GM12875 (cell line): ENCODE measurements around the gene CSF1R.

ENCODE experiments used
- H3K4me3 ChIP-seq: one replicate; pipeline ENCODE4 v1.5.1; 2011; ENCODE audit warnings: low read depth, low read length, control low read depth
- TF ChIP-seq, protein P1 (sequence below): IDR thresholded peaks from 2 replicates; pipeline ENCODE4 v1.5.1; 2011; ENCODE audit warnings: low read depth, mild to moderate bottlenecking, control low read depth, inconsistent platforms, low read length, moderate library complexity, borderline replicate concordance; ENCODE audit not compliant: insufficient read depth

Gene CSF1R

GRCh38 chr5:150131461-150131860 is 45.1 kb upstream of the CSF1R start:
- H3K4me3 ChIP-seq: no peak overlapping the region
- TF ChIP-seq, protein P1, sequence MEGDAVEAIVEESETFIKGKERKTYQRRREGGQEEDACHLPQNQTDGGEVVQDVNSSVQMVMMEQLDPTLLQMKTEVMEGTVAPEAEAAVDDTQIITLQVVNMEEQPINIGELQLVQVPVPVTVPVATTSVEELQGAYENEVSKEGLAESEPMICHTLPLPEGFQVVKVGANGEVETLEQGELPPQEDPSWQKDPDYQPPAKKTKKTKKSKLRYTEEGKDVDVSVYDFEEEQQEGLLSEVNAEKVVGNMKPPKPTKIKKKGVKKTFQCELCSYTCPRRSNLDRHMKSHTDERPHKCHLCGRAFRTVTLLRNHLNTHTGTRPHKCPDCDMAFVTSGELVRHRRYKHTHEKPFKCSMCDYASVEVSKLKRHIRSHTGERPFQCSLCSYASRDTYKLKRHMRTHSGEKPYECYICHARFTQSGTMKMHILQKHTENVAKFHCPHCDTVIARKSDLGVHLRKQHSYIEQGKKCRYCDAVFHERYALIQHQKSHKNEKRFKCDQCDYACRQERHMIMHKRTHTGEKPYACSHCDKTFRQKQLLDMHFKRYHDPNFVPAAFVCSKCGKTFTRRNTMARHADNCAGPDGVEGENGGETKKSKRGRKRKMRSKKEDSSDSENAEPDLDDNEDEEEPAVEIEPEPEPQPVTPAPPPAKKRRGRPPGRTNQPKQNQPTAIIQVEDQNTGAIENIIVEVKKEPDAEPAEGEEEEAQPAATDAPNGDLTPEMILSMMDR: no peak

- TF ChIP-seq, protein P1: no peak
Observed at GRCh38 chr5:150130493-150130922, 44.2 kb upstream of the CSF1R start.

DNA sequence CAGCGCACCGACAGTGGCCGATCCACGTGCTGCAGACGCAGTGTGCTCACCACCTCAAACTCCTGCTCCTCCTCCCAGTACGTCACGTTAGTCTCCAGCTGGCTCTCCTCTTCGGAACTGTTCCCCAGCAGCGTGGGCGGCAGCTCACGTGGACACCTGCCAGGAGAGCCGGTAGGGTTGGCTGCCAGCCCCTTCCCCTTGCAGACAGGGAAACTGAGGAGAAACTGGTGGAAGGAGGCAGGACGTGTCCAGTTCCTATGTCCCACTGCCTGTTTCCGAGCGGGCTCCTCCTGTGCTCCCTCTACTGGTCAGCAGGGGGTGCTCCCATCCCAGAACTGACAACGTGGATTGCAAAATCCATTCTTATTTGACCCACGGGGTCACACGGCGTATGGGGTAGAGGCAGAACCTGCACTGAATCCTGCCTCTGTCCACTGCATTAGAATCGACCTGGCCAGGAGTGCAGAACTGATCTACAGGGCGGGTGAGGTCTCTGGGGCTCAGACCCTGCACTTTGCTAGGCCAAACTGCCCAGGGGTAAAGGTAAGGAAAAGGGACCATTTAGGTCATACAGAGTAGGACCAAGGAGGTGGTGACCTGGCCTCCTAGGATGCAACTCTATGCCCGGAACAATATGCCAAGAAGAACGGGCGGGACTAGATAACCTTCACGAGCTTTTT is 43.6 kb upstream of the CSF1R start:
- TF ChIP-seq, protein P1: peak; percentile 92
- H3K4me3 ChIP-seq: no peak overlapping the region

More at GRCh38 chr5:150130493-150130922, 44.2 kb upstream of the CSF1R start:
- H3K4me3 ChIP-seq: no peak overlapping the region

DNA sequence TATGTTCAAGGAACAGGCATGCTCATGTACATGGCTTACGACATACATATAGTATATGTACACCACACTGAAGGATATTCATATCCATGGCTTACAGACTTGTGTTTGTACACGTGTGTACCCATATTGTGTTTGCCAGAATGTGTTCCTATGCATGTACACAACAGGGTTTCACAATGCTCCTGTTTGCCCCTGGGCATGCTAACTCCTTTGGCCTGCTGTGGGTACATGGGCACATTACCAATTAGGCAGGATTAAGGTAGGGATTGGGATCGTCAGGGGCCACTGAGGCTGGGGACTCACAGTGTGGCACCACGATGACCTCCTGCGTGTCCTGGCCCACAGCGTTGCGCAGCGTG is 43.1 kb upstream of the CSF1R start:
- no peak overlapping the region for H3K4me3 ChIP-seq

GRCh38 chr5:150126921-150127265 is 40.5 kb upstream of the CSF1R start:
- TF ChIP-seq, protein P1: no peak
- H3K4me3 ChIP-seq: no peak overlapping the region

More for the DNA sequence above, 43.1 kb upstream of the CSF1R start:
- TF ChIP-seq, protein P1: no peak

GRCh38 chr5:150126199-150126920 is 40.0 kb upstream of the CSF1R start:
- no peak overlapping the region for H3K4me3 ChIP-seq
- TF ChIP-seq, protein P1: no peak

DNA sequence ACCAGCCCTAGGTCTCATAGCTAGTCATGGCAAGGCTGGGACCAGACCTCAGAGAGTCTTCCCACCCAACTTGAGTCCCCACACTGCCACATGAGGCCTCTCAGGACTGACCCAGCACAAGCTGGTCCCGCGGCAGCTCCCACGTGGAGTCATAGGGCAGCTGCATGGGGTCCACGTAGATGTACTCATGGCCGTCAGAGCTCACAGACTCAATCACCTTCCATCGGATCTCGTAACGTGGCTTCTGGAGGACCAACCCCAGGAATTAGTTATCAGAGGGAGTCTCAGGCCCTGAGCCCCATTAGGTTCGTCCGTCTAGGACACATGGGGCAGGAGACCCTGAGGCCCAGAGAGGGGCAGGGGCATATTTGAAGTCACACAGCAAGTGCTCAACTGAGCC is 39.0 kb upstream of the CSF1R start:
- TF ChIP-seq, protein P1: no peak
- no peak overlapping the region for H3K4me3 ChIP-seq
